GM12891 (cell line): Measurements from ENCODE around the gene ST3GAL4.

ENCODE experiments used
- DNase-seq: peaks from one replicate; pipeline ENCODE4 v3.0.0; 2011; ENCODE audit warnings: low spot score; ENCODE audit not compliant: insufficient read length
- FAIRE-seq: peaks from 2 replicates; lab custom pipeline; 2011; peaks lifted over from hg19 to GRCh38; lab: Jason Lieb, UNC
- PAX5 ChIP-seq: IDR thresholded peaks from 2 replicates; pipeline ENCODE4 v1.6.1; 2011; ENCODE audit warnings: low read length, moderate library complexity, mild to moderate bottlenecking; ENCODE audit not compliant: insufficient read depth, severe bottlenecking
- POLR2A ChIP-seq: IDR thresholded peaks from 2 replicates; pipeline ENCODE4 v1.6.1; 2011; ENCODE audit warnings: low read depth, low read length, control low read depth
- POLR2AphosphoS5 ChIP-seq: IDR thresholded peaks from 2 replicates; pipeline ENCODE4 v1.6.1; 2011; ENCODE audit warnings: low read depth, low read length, control low read depth
- POU2F2 ChIP-seq: IDR thresholded peaks from 2 replicates; pipeline ENCODE4 v1.6.1; 2011; ENCODE audit warnings: low read depth, mild to moderate bottlenecking, control low read depth, low read length, moderate library complexity
- SPI1 ChIP-seq: IDR thresholded peaks from 2 replicates; pipeline ENCODE4 v1.6.1; 2011; ENCODE audit warnings: low read depth, low read length, control low read depth
- TAF1 ChIP-seq: IDR thresholded peaks from 2 replicates; pipeline ENCODE4 v1.6.1; 2011; ENCODE audit warnings: low read depth, low read length, control low read depth

ST3GAL4 gene

DNA sequence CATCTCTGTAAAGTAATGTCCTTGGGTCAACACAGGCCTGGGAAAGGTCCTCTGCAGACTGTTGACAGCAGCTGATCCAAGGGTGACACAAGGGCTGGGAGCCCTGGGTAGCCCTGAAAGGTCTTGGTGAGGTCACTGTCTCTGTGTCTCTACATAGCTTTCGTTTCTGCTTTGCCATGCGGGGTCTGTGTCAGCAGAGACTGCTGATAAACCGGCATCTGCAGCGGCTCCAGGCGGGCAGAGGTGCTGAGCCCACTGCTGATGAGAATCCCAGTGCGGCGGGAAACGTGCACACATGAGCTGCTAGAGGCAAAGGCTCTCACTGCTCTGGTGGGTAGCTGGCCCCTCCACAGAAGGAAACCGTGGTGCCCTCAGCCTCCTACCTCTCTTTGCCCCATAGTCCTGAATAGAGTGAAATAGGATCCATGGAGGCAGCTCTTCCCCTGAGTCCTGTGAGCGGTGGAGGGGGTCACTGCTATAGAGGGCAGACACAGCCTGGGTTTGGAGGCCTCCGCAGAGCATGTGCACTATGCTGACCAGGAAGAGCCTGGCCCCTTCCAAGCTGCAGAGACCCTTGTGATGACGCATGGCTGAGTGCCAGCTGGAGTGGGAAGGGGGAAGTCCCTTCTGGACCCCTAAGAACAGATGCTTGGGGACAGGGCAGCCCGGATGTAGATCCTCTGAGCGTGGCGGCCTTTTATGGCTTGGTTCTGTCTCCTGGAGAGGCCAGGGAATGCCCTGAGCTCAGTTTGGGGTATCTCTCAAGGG lies 17.8 kb upstream of the ST3GAL4 start:
- TF ChIP-seq POU2F2 (no peak), POLR2A (no peak), POLR2AphosphoS5 (no peak), TAF1 (no peak), PAX5 (no peak), SPI1 (no peak)
- peak; percentile 31 for FAIRE-seq
- DNase-seq: no peak

DNA sequence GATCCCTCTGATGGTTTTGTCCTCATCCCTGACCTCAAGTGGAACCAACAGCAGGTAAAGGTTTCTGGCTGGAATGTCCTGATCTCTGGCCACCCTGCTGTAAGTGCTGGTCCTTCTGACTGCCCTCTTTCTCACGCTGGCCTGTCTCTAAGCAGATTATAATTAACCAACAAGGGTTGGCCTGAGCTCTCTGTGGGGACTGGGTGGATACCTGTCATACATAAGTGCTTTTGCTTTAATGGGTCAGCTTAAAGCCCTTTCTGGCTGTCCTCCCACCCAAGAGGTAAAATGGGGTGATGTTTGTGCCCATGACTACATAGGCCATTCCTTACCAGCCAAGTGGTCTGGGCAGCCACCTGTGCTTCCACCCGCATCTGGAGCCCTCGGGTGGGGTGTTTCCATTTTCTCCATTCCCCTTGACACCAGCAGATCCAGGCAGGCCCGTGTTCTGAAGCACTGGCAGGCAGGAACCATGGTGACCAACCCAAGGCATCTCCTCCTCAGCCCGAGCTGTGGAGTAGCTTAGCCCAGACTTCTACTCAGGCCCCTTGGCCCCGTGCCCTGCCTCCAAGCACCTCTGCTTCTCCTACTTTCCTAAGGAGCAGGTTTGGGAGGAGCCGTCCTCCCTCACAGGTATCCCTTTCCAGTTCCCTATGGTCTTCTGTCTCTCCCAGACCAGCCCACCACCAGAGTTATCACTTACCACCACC lies 17.0 kb upstream of the ST3GAL4 start:
- TF ChIP-seq POLR2AphosphoS5: no peak
- TF ChIP-seq PAX5: no peak
- TF ChIP-seq SPI1: no peak
- TF ChIP-seq POLR2A: no peak
- TF ChIP-seq POU2F2: no peak
- TF ChIP-seq TAF1: no peak
- no peak for DNase-seq
- FAIRE-seq: no peak

- no peak for FAIRE-seq
- TF ChIP-seq POLR2AphosphoS5: no peak
- no peak for TF ChIP-seq POLR2A
- no peak for TF ChIP-seq SPI1
- TF ChIP-seq POU2F2: no peak
- TF ChIP-seq TAF1: no peak
- no peak for TF ChIP-seq PAX5
- no peak for DNase-seq
These were observed 16.2 kb upstream of the ST3GAL4 start for GRCh38 chr11:126339073-126339862.

GRCh38 chr11:126339863-126340434 lies 15.5 kb upstream of the ST3GAL4 start:
- DNase-seq (no peak), FAIRE-seq (no peak)
- TF ChIP-seq POLR2AphosphoS5 (no peak), SPI1 (no peak), POLR2A (no peak), PAX5 (no peak), POU2F2 (no peak), TAF1 (no peak)

DNA sequence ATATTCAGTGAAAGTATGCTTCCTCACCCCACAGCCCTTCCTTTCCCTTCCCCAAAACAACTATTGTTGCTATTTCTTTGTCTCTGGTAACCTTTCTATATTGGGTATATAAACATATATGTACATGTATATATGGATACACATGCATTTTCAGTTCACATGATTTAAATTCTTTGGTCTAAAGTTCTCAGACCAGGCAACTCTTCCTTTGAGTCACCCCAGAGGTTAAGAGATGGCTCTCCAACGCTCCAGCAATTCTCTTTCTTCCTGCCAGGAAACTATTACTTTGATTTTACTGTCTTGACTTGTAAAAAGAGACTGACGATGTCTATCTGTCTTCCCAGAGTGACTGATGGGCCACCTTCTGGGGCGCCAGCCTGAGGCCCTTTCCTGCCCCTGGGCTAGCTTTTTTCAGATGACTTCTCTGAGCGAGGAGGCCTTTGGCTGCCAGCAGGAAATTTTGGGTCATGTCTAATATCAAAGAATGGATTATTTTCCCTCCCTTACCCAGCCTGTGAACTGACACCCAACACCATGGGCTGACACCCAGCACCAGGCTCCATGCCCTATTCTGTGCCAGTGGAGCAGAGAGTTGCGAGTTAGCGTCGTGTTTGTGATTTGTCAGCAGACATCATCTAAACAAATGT lies 14.4 kb upstream of the ST3GAL4 start:
- TF ChIP-seq POLR2AphosphoS5: no peak
- TF ChIP-seq SPI1: no peak
- no peak for TF ChIP-seq PAX5
- no peak for TF ChIP-seq TAF1
- no peak for TF ChIP-seq POU2F2
- TF ChIP-seq POLR2A: no peak
- FAIRE-seq (no peak), DNase-seq (no peak)

DNA sequence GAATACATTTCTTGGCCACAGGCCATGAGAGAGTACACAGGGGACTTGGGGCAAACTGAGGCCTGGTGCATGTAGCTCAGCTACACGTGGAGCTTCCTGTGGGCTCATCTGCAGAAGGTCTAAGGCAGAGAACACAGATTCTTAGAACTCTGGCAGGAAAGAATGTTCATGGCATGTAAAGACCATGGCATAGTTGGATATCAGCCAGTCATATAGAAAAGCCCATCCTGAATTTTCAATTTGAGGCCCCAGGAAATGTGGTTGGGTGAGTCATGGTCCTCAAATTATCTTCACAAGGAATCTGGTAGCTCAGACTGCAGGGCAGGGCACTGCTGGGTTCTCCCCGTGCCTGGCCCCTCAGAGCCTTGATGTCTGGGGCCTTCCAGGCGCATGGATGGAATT lies 13.7 kb upstream of the ST3GAL4 start:
- FAIRE-seq (no peak), DNase-seq (no peak)
- TF ChIP-seq SPI1 (no peak), POU2F2 (no peak), POLR2AphosphoS5 (no peak), PAX5 (no peak), POLR2A (no peak), TAF1 (no peak)

DNA sequence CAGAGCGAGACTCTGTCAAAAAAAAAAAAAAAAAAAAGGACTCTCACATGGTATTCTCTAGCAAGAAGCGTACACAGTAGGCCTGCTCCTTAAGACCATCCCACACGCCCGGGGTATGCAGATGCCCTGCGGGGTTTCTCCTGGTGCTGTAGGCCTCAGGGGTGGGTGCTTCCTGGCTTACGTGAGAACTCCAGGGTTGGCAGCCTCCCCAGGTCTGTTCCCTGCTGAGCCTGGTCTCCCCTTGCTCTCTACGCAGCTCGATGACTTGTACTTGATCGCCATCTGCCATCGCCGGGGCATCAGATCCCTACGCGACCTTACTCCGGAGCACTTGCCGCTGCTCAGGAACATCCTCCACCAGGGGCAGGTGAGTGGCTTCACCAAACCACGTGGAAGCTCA lies 12.4 kb upstream of the ST3GAL4 start:
- TF ChIP-seq POLR2AphosphoS5: no peak
- no peak for TF ChIP-seq TAF1
- TF ChIP-seq PAX5: no peak
- no peak for TF ChIP-seq POLR2A
- TF ChIP-seq SPI1: no peak
- TF ChIP-seq POU2F2: no peak
- no peak for FAIRE-seq
- DNase-seq: no peak

DNA sequence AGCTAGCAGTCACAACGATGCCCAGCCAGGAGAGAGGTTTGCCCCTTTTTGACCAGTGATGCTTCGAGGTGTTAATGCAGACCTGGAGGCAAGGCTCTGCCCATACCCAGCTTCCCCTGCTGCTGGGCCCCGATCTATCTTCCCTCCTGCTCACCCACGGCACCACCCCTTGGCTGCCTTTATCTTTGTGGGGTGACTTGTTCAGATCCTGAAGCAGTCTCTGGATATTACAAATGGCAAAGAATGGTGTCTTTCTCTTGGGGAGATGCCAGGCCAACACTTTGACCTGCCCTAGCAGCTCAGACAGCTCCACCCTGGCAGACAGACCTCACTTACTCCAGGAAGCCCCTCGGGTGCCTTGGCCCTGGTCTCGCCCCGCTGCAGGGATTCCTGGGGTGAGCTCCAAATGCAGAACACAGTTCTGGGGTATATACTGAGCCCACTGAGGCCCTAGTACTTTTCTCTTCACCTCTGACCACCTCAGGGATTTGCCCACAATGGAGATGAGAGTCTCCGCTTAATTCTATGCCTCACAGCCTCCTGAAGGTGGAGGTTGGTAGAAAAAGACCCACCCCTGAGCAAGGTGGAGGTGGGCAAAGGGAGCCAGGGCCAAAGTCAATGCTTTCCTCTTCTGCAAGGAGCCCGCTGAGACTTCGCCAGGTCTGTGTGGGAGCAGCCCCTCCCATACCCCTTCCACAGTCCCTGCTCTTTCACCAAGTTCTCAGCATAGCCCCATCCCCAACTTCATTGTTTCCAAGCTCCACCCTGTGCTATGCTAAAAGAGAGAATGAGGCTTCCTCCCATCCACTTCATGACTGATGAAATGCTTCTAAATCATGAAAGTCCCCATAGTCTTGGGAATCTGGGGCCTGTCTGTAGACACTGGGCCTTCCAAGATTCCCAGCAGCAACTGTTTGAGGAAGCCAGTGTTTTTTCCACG lies 11.1 kb upstream of the ST3GAL4 start:
- FAIRE-seq (no peak), DNase-seq (no peak)
- TF ChIP-seq POLR2A (no peak), POLR2AphosphoS5 (no peak), POU2F2 (no peak), PAX5 (no peak), SPI1 (no peak), TAF1 (no peak)
